GM12875 (cell line): ENCODE results near the gene MAGI1.

Source experiments
- H3K4me3 ChIP-seq: one replicate; pipeline ENCODE4 v1.5.1; 2011; ENCODE audit warnings: low read depth, low read length, control low read depth
- TF ChIP-seq, protein P1 (sequence below): IDR thresholded peaks from 2 replicates; pipeline ENCODE4 v1.5.1; 2011; ENCODE audit warnings: low read depth, mild to moderate bottlenecking, control low read depth, inconsistent platforms, low read length, moderate library complexity, borderline replicate concordance; ENCODE audit not compliant: insufficient read depth

The MAGI1 gene

GRCh38 chr3:65963787-65964677 is 74.7 kb downstream of the MAGI1 start:
- TF ChIP-seq, protein P1, sequence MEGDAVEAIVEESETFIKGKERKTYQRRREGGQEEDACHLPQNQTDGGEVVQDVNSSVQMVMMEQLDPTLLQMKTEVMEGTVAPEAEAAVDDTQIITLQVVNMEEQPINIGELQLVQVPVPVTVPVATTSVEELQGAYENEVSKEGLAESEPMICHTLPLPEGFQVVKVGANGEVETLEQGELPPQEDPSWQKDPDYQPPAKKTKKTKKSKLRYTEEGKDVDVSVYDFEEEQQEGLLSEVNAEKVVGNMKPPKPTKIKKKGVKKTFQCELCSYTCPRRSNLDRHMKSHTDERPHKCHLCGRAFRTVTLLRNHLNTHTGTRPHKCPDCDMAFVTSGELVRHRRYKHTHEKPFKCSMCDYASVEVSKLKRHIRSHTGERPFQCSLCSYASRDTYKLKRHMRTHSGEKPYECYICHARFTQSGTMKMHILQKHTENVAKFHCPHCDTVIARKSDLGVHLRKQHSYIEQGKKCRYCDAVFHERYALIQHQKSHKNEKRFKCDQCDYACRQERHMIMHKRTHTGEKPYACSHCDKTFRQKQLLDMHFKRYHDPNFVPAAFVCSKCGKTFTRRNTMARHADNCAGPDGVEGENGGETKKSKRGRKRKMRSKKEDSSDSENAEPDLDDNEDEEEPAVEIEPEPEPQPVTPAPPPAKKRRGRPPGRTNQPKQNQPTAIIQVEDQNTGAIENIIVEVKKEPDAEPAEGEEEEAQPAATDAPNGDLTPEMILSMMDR = no peak

GRCh38 chr3:65961733-65962132 is 77.0 kb downstream of the MAGI1 start:
- TF ChIP-seq, protein P1 = no peak
- H3K4me3 ChIP-seq = no peak overlapping the region

More at GRCh38 chr3:65963787-65964677, 74.7 kb downstream of the MAGI1 start:
- H3K4me3 ChIP-seq = no peak overlapping the region

GRCh38 chr3:65961128-65961527 is 77.6 kb downstream of the MAGI1 start:
- TF ChIP-seq, protein P1 = no peak
- H3K4me3 ChIP-seq = no peak overlapping the region

- TF ChIP-seq, protein P1 = no peak
- no peak overlapping the region for H3K4me3 ChIP-seq
Observed at GRCh38 chr3:65960087-65960486, 78.6 kb downstream of the MAGI1 start.

GRCh38 chr3:65958216-65958615 is 80.5 kb downstream of the MAGI1 start:
- no peak overlapping the region for H3K4me3 ChIP-seq
- TF ChIP-seq, protein P1 = no peak

DNA sequence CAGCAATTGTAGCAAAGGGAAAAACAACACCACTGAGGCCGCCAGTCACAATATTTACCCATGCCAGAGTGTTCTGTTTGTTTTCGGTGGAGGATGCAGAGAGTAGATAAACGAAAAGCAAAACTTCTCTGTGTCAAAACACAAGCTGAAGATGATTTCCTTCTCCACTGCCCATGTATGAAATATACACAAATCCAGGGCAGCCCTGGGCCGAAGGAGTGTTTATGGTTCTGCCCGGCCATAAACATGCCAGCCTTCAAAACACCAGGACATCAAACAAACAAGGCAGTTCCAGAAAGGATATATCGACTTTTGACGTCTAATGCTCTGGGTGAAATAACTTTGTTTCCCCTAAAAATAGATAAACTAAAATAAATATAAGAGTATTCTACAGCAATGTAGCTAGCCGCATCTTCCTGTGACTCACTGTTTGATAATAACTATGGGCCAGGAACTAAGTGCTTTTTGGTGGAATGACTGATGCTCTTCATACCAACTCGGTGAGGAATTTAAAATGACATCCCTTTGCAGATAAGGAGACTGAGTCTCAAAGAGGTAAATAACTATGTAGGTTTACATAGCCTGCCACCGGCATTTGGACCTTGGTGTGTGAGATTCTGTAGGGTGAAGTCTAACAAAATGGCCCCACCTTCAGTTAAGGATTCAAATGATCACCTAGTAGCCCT is 82.8 kb downstream of the MAGI1 start:
- no peak overlapping the region for H3K4me3 ChIP-seq
- TF ChIP-seq, protein P1 = no peak
